HepG2 (cell line): ENCODE results near the gene ZNHIT1. TPM values are rescaled to one million over a fixed set of nuclear protein-coding genes. Genes with fewer than 3 reads are reported as not detected.

Experiments used
- CERS6 ChIP-seq: sonication (generic); formaldehyde crosslinking; IDR thresholded peaks from 2 replicates; pipeline ENCODE4 v1.5.0; 2020; ENCODE audit warnings: missing genetic modification reagents
- GLI4 ChIP-seq: sonication (generic); formaldehyde crosslinking; IDR thresholded peaks from 2 replicates; pipeline ENCODE4 v1.5.1; 2020; ENCODE audit warnings: missing genetic modification reagents, mild to moderate bottlenecking, moderate library complexity, borderline replicate concordance
- IRF9 ChIP-seq: sonication (generic); formaldehyde crosslinking; IDR thresholded peaks from 2 replicates; pipeline ENCODE4 v1.8.0; 2022; ENCODE audit warnings: missing genetic modification reagents, mild to moderate bottlenecking, borderline replicate concordance
- JDP2 ChIP-seq: sonication (generic); formaldehyde crosslinking; IDR thresholded peaks from 2 replicates; pipeline ENCODE4 v1.8.1; 2022; ENCODE audit warnings: missing genetic modification reagents, borderline replicate concordance
- JUN ChIP-seq: sonication (generic); formaldehyde crosslinking; IDR thresholded peaks from 2 replicates; pipeline ENCODE4 v1.4.0; 2020; ENCODE audit warnings: mild to moderate bottlenecking, missing genetic modification reagents
- KDM1A ChIP-seq: IDR thresholded peaks from 2 replicates; pipeline ENCODE4 v1.6.1; 2016; ENCODE audit warnings: missing compliant biosample characterization
- MAF1 ChIP-seq: sonication (generic); formaldehyde crosslinking; IDR thresholded peaks from 2 replicates; pipeline ENCODE4 v1.5.0; 2020; ENCODE audit warnings: missing genetic modification reagents, borderline replicate concordance
- NFATC3 ChIP-seq: sonication (generic); formaldehyde crosslinking; IDR thresholded peaks from 2 replicates; pipeline ENCODE4 v1.5.1; 2020; ENCODE audit warnings: mild to moderate bottlenecking, missing genetic modification reagents
- NFYB ChIP-seq: sonication (generic); formaldehyde crosslinking; IDR thresholded peaks from 2 replicates; pipeline ENCODE4 v1.4.0; 2020; ENCODE audit warnings: missing genetic modification reagents
- SAP130 ChIP-seq: IDR thresholded peaks from 2 replicates; pipeline ENCODE4 v1.6.1; 2016; ENCODE audit warnings: low read depth
- SP1 ChIP-seq, 2 experiments: fragments of 450-650 bp in 1 of 2; sonication (generic) in 1 of 2; formaldehyde crosslinking in 1 of 2; IDR thresholded peaks; 2 replicates each; pipeline versions ENCODE4 v1.4.0 to v1.6.1; 2016 to 2020; ENCODE audit warnings: missing genetic modification reagents in 1 of 2
- SRSF4 ChIP-seq: fragments of 200-400 bp; formaldehyde crosslinking; IDR thresholded peaks from one replicate; pipeline ENCODE4 v1.6.1; 2018; ENCODE audit warnings: mild to moderate bottlenecking, low read depth, low read length, moderate library complexity; ENCODE audit not compliant: poor library complexity, severe bottlenecking
- SRY ChIP-seq: sonication (generic); formaldehyde crosslinking; IDR thresholded peaks from 2 replicates; pipeline ENCODE4 v1.8.0; 2022; ENCODE audit warnings: mild to moderate bottlenecking, missing genetic modification reagents
- TARDBP ChIP-seq: sonication (generic); formaldehyde crosslinking; IDR thresholded peaks from 2 replicates; pipeline ENCODE4 v1.8.0; 2022; ENCODE audit warnings: mild to moderate bottlenecking, missing genetic modification reagents
- ZBTB7B ChIP-seq: sonication (generic); formaldehyde crosslinking; IDR thresholded peaks from 2 replicates; pipeline ENCODE4 v1.4.0; 2020; ENCODE audit warnings: missing genetic modification reagents
- ZFP62 ChIP-seq: sonication (generic); formaldehyde crosslinking; IDR thresholded peaks from 2 replicates; pipeline ENCODE4 v1.4.0; 2020; ENCODE audit warnings: missing genetic modification reagents
- ZFP90 ChIP-seq: sonication (generic); formaldehyde crosslinking; IDR thresholded peaks from 2 replicates; pipeline ENCODE4 v1.8.0; 2022; ENCODE audit warnings: missing genetic modification reagents, mild to moderate bottlenecking, inconsistent platforms, borderline replicate concordance
- ZMAT5 ChIP-seq: sonication (generic); formaldehyde crosslinking; IDR thresholded peaks from 2 replicates; pipeline ENCODE4 v1.5.0; 2020; ENCODE audit warnings: mild to moderate bottlenecking, low read depth, missing genetic modification reagents, borderline replicate concordance
- ZNF180 ChIP-seq: sonication (generic); formaldehyde crosslinking; IDR thresholded peaks from 2 replicates; pipeline ENCODE4 v1.4.0; 2020; ENCODE audit warnings: low read depth, missing genetic modification reagents, borderline replicate concordance
- ZNF207 ChIP-seq: fragments of 450-650 bp; IDR thresholded peaks from 2 replicates; pipeline ENCODE4 v1.6.1; 2016; ENCODE audit warnings: antibody characterized with exemption, borderline replicate concordance
- ZNF264 ChIP-seq: sonication (generic); formaldehyde crosslinking; IDR thresholded peaks from 2 replicates; pipeline ENCODE4 v1.4.0; 2020; ENCODE audit warnings: missing genetic modification reagents
- ZNF672 ChIP-seq: sonication (generic); formaldehyde crosslinking; IDR thresholded peaks from 2 replicates; pipeline ENCODE4 v1.8.1; 2022; ENCODE audit warnings: missing genetic modification reagents
- ZNF772 ChIP-seq: sonication (generic); formaldehyde crosslinking; IDR thresholded peaks from 2 replicates; pipeline ENCODE4 v1.5.0; 2020; ENCODE audit warnings: mild to moderate bottlenecking, missing genetic modification reagents
- ZNF816 ChIP-seq: sonication (generic); formaldehyde crosslinking; IDR thresholded peaks from 2 replicates; pipeline ENCODE4 v1.8.0; 2022; ENCODE audit warnings: missing genetic modification reagents, mild to moderate bottlenecking, borderline replicate concordance
- polyA plus RNA-seq, 8 experiments: library from polyadenylated mRNA; depleted of rRNA in 3 of 8; stranded (reverse) in 7 of 8; unstranded in 1 of 8; fragments of >200 nt; fragmentation: Illumina TruSeq in 4 of 8; extraction: Trizol in 4 of 8; gene quantifications; 2 replicates each; pipeline versions ENCODE4 v1.2.1 to v1.2.3, GENCODE V29; 2011 to 2016; ENCODE audit warnings: low read depth in 4 of 8, missing spikeins in 1 of 8, mixed read lengths in 1 of 8; ENCODE audit not compliant: insufficient read depth in 1 of 8
- total RNA-seq, 5 experiments: library from RNA; depleted of rRNA; stranded (reverse); fragments of >200 nt; fragmentation: Illumina TruSeq; extraction: Trizol; gene quantifications; 2 replicates each; pipeline ENCODE4 v1.2.3, GENCODE V29; 2016; ENCODE audit warnings: low read depth in 1 of 5
- TF ChIP-seq, protein P1 (sequence below): sonication (generic); formaldehyde crosslinking; IDR thresholded peaks from 2 replicates; pipeline ENCODE4 v1.4.0; 2020; ENCODE audit warnings: mild to moderate bottlenecking, missing genetic modification reagents
- TF ChIP-seq, protein P2 (sequence below): IDR thresholded peaks from 2 replicates; pipeline ENCODE4 v1.6.1; 2016
- TF ChIP-seq, protein P3 (sequence below): sonication (generic); formaldehyde crosslinking; IDR thresholded peaks from 2 replicates; pipeline ENCODE4 v1.5.0; 2020; ENCODE audit warnings: mild to moderate bottlenecking, missing genetic modification reagents

ZNHIT1 gene
- total and polyA plus RNA-seq, 2 of the 13 experiments (the other 11 are each of a cell fraction or from before 2014, with no cell fraction given) = 32.5 to 64.5 TPM

GRCh38 chr7:101231644-101232043 lies 13.7 kb downstream of the ZNHIT1 start (continued):
- TF ChIP-seq, protein P1, sequence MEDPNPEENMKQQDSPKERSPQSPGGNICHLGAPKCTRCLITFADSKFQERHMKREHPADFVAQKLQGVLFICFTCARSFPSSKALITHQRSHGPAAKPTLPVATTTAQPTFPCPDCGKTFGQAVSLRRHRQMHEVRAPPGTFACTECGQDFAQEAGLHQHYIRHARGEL (CRISPR knock-in tag) = no peak
- no peak for TF ChIP-seq ZNF264 (CRISPR knock-in tag)
- TF ChIP-seq ZFP62 (CRISPR knock-in tag) = no peak
- TF ChIP-seq SAP130 = 0 out of 2 replicates have a peak, but pooled peaks have one; percentile 18
- no peak for TF ChIP-seq ZMAT5 (CRISPR knock-in tag)
- TF ChIP-seq MAF1 (CRISPR knock-in tag) = no peak
- no peak for TF ChIP-seq SRSF4
- TF ChIP-seq ZNF207 = no peak
- TF ChIP-seq JDP2 = no peak
- peak; percentile 42; the same call in 1 of the 2 replicates for TF ChIP-seq ZBTB7B (CRISPR knock-in tag)
- TF ChIP-seq, protein P2, sequence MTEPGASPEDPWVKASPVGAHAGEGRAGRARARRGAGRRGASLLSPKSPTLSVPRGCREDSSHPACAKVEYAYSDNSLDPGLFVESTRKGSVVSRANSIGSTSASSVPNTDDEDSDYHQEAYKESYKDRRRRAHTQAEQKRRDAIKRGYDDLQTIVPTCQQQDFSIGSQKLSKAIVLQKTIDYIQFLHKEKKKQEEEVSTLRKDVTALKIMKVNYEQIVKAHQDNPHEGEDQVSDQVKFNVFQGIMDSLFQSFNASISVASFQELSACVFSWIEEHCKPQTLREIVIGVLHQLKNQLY (CRISPR knock-in tag) = peak; percentile 46; the same call in 1 of the 2 replicates
- TF ChIP-seq ZNF772 (CRISPR knock-in tag) = no peak
- TF ChIP-seq ZNF180 (CRISPR knock-in tag) = no peak
- TF ChIP-seq ZNF816 (CRISPR knock-in tag) = no peak
- no peak for TF ChIP-seq NFATC3 (CRISPR knock-in tag)
- no peak for TF ChIP-seq ZFP90 (CRISPR knock-in tag)
- TF ChIP-seq TARDBP (CRISPR knock-in tag) = no peak
- no peak for TF ChIP-seq IRF9 (CRISPR knock-in tag)
- TF ChIP-seq CERS6 = no peak
- TF ChIP-seq KDM1A = no peak
- no peak for TF ChIP-seq NFYB
- TF ChIP-seq JUN (CRISPR knock-in tag) = no peak
- no peak for TF ChIP-seq SRY
- TF ChIP-seq SP1 (IDR thresholded peaks at IDR 0.05) = no peak
- no peak for TF ChIP-seq SP1 (CRISPR knock-in tag; IDR thresholded peaks at IDR 0.05)
- TF ChIP-seq, protein P3, sequence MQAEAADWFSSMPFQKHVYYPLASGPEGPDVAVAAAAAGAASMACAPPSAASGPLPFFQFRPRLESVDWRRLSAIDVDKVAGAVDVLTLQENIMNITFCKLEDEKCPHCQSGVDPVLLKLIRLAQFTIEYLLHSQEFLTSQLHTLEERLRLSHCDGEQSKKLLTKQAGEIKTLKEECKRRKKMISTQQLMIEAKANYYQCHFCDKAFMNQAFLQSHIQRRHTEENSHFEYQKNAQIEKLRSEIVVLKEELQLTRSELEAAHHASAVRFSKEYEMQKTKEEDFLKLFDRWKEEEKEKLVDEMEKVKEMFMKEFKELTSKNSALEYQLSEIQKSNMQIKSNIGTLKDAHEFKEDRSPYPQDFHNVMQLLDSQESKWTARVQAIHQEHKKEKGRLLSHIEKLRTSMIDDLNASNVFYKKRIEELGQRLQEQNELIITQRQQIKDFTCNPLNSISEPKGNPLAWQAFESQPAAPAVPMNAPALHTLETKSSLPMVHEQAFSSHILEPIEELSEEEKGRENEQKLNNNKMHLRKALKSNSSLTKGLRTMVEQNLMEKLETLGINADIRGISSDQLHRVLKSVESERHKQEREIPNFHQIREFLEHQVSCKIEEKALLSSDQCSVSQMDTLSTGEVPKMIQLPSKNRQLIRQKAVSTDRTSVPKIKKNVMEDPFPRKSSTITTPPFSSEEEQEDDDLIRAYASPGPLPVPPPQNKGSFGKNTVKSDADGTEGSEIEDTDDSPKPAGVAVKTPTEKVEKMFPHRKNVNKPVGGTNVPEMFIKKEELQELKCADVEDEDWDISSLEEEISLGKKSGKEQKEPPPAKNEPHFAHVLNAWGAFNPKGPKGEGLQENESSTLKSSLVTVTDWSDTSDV (CRISPR knock-in tag) = no peak
- TF ChIP-seq ZNF672 (CRISPR knock-in tag) = no peak
- TF ChIP-seq GLI4 (CRISPR knock-in tag) = no peak
